Measurements from ENCODE around the gene MED25.

Gene MED25

GRCh38 chr19:49850487-49851342 lies 32.6 kb downstream of the MED25 start, which contains the start of gene PTOV1:
Gene PTOV1 (plus strand): TSS chr19:49851159.
- H3K36me3 Mint-ChIP-seq (ENCODE audit: low read depth) = peaks cover 12% of the 10 kb centered on the region
- peak within 1 kb of the TSS; percentile 84 for H3K4me3 Mint-ChIP-seq
- ATAC-seq (peak; percentile 81), DNase-seq (peak; percentile 93)
- no peaks in the 10 kb centered on the region for H3K27me3 Mint-ChIP-seq
- H3K9me3 Mint-ChIP-seq = peaks cover 9% of the 10 kb centered on the region
- H3K27ac Mint-ChIP-seq = peak within 1 kb of the TSS; percentile 89
- H3K4me1 Mint-ChIP-seq = peaks cover 49% of the 10 kb centered on the region

DNA sequence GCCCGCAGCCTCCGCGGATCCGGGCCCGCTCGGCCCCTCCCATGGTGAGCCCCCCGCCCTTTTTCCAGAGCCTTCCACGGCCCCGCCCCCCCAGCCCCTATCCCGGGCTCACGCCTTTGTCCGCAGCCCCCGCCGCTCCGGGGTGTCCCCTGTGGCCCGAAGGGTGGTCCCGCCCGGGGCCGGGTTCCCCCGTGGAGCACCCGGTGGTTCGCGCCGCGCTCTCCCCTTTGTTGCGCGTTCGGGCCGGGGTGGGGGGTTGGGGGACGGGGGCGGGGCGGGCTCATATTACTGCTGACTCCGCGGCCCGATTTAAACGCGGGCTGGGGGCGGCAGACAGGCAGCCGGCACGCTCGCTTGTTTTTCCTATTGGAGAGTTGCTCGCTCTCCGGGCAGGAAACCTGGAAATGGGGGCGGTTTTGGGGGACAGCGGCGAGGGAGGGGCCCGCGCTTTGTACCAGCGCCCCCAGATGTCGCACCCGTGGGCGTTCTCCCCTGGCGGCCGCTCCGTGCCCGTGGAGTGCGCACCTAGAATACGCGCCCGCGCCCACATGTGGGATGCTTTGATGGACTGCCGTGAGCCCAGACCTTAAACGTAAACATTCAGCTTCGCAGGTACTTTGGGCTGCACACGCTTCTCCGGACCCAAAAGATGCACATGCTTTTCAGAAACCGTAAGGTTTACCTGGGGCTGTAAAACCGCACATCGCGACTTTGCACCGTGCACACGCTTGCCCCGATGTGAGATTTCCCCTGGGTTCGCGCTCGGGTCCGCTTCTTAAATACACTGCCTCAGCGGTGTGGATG lies 33.6 kb downstream of the MED25 start:
- peak overlapping the region; percentile 79 for H3K4me3 Mint-ChIP-seq
- H3K9me3 Mint-ChIP-seq = peaks cover 9% of the 10 kb centered on the region
- no peaks in the 10 kb centered on the region for H3K27me3 Mint-ChIP-seq
- H3K27ac Mint-ChIP-seq = peak overlapping the region; percentile 75
- no peak for ATAC-seq
- peaks cover 12% of the 10 kb centered on the region for H3K36me3 Mint-ChIP-seq (ENCODE audit: low read depth)
- DNase-seq = no peak
- H3K4me1 Mint-ChIP-seq = peaks cover 49% of the 10 kb centered on the region

- Mint-ChIP-seq H3K27ac (peak overlapping the region; percentile 75), H3K4me3 (peak overlapping the region; percentile 79), H3K36me3 (ENCODE audit: low read depth) (peaks cover 15% of the 10 kb centered on the region), H3K9me3 (peaks cover 9% of the 10 kb centered on the region), H3K4me1 (peaks cover 49% of the 10 kb centered on the region), H3K27me3 (no peaks in the 10 kb centered on the region)
- no peak for DNase-seq
- ATAC-seq = no peak
These were observed 34.6 kb downstream of the MED25 start for GRCh38 chr19:49852631-49853126.

DNA sequence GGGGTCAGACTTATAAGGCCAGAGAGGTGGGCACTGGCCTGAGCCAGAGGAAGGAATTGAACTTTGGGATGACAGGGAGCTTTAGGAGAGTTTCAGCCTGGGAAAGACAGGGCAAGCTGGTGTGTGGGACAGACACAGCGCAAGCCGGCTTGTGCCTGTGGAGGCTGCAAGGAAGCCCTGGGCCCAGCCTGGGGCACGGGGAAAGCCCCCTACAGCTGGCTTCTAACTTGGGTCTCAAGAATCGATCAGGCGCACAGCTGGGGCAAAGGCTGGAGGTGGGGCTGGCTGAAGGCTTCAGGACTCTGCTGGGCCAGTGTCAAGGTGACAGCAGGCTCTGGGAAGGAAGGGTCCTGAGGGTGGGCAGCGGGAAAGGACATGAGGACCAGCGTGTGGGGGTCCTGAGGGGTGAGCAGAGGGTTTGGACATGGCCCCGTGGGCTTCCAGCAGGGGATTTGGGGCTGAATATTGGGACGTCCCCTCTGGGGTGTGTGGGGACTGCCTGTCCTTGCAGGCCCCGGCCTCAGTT lies 35.8 kb downstream of the MED25 start:
- peaks cover 16% of the 10 kb centered on the region for H3K36me3 Mint-ChIP-seq (ENCODE audit: low read depth)
- H3K27ac Mint-ChIP-seq = no peak overlapping the region
- H3K4me3 Mint-ChIP-seq = no peak overlapping the region
- no peak for DNase-seq
- H3K27me3 Mint-ChIP-seq = no peaks in the 10 kb centered on the region
- peaks cover 9% of the 10 kb centered on the region for H3K9me3 Mint-ChIP-seq
- H3K4me1 Mint-ChIP-seq = peaks cover 38% of the 10 kb centered on the region
- no peak for ATAC-seq

DNA sequence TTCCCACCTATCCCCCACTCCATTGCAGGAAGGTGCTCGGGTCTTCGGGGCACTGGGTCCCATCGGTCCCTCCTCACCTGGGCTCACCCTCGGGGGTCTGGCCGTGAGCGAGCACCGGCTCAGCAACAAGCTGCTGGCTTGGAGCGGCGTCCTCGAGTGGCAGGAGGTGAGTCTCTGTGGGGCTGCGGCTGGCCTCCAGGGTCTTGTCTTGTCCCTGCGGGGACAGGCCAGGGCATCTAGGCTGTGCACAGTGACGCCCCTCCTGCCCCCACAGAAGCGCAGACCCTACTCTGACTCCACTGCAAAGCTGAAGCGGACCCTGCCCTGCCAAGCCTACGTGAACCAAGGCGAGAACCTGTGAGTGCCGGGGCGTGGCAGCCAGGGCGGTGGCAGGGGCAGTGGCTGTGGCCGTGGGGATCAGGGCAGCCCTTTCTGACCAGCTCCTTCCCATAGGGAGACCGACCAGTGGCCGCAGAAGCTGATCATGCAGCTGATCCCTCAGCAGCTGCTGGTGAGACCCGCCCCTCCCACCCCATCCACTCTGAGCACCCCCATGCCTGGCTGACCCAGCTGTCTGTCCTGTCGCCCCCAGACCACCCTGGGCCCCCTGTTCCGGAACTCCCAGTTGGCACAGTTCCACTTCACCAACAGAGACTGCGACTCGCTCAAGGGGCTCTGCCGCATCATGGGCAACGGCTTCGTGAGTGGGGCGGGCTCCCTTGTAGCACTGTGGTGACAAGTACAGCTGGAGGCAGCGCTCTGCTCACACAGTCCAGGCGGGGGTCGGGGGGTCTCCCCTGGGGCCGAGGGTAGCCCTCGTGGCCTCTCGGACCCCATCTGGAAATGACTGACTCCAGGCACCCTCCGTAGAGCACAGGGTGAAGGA lies 36.5 kb downstream of the MED25 start:
- no peak for DNase-seq

GRCh38 chr19:49855277-49855675 lies 37.2 kb downstream of the MED25 start:
- H3K9me3 Mint-ChIP-seq = no peaks in the 10 kb centered on the region
- no peak for DNase-seq
- H3K27me3 Mint-ChIP-seq = no peaks in the 10 kb centered on the region
- no peak for ATAC-seq
- no peak overlapping the region for H3K4me3 Mint-ChIP-seq
- peak overlapping the region; percentile 22 for H3K27ac Mint-ChIP-seq
- peaks cover 26% of the 10 kb centered on the region for H3K4me1 Mint-ChIP-seq
- H3K36me3 Mint-ChIP-seq (ENCODE audit: low read depth) = peaks cover 18% of the 10 kb centered on the region

More for the DNA sequence above, 36.5 kb downstream of the MED25 start:
- H3K27me3 Mint-ChIP-seq = no peaks in the 10 kb centered on the region
- H3K36me3 Mint-ChIP-seq (ENCODE audit: low read depth) = peaks cover 15% of the 10 kb centered on the region
- H3K9me3 Mint-ChIP-seq = peaks cover 5% of the 10 kb centered on the region
- H3K4me1 Mint-ChIP-seq = peaks cover 32% of the 10 kb centered on the region
- no peak for ATAC-seq
- no peak overlapping the region for H3K4me3 Mint-ChIP-seq
- H3K27ac Mint-ChIP-seq = no peak overlapping the region

DNA sequence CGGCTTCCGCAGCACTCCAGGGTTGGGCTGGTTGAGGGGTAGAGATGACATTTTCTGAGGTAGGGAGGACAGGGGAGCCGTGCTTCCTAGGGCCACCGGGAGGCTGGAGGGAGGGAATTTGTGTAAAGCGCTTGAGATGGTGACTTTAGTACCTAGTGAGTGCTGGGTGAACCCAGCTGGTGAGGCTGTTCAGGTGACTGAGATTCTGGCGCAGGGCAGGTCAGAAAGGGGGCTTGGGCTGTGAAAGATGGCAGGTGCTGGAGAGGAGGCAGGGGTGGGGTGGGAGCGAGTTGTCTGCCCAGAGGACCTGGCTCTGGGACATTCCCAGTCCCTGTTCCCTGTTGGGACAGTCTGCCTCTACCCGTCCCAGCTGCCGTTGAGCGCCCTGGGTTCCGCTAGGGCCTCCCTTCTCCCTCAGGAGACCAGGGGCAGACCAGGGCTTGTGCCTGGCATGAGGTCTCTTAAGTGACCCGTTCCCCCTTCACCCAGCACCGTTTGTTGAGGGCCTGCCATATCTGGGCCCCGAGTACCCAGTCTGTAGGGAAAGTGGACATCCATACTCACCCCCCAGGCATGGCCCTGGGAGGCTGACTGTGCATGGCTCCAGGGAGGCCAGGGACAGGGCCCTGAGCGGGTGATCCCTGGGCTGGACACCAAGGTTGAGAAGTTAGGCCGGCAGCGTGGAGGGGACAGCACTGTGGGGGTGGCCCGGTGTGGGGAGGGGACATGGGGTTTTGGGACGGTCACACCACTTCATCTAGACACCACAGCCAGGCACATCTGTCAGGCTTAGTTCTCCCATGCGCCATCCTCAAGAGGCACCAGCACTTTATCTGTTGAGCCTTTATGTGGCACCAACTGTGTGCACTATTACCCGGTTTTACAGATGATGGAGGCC lies 37.8 kb downstream of the MED25 start:
- Mint-ChIP-seq H3K4me3 (no peak overlapping the region), H3K27ac (peak overlapping the region; percentile 22), H3K4me1 (peaks cover 21% of the 10 kb centered on the region), H3K9me3 (no peaks in the 10 kb centered on the region), H3K27me3 (no peaks in the 10 kb centered on the region), H3K36me3 (ENCODE audit: low read depth) (peaks cover 19% of the 10 kb centered on the region)
- no peak for DNase-seq
- ATAC-seq = no peak

DNA sequence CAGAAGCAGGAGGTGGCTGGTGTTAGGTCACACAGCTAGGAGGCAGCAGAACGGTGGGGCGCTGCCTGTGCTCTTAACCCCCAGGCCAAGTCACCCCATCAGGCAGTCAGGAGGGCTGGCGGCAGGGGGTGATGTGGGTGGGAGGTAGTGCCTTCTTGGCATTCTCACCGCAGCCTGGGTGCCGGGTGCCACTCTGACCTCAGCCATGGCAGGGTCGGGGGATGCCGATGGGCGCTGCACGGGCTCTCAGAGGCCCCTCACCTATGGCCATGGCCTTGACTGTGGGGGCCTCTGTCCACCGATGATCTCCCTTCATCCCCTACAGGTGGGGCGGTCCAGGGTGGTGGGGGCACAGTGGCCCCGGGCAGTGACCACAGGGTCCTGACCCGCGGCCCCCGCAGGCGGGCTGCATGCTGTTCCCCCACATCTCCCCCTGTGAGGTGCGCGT lies 38.5 kb downstream of the MED25 start:
- Mint-ChIP-seq H3K36me3 (ENCODE audit: low read depth) (peaks cover 19% of the 10 kb centered on the region), H3K9me3 (no peaks in the 10 kb centered on the region), H3K4me3 (no peak overlapping the region), H3K27me3 (no peaks in the 10 kb centered on the region), H3K4me1 (peaks cover 21% of the 10 kb centered on the region), H3K27ac (no peak overlapping the region)
- DNase-seq (no peak), ATAC-seq (no peak)

DNA sequence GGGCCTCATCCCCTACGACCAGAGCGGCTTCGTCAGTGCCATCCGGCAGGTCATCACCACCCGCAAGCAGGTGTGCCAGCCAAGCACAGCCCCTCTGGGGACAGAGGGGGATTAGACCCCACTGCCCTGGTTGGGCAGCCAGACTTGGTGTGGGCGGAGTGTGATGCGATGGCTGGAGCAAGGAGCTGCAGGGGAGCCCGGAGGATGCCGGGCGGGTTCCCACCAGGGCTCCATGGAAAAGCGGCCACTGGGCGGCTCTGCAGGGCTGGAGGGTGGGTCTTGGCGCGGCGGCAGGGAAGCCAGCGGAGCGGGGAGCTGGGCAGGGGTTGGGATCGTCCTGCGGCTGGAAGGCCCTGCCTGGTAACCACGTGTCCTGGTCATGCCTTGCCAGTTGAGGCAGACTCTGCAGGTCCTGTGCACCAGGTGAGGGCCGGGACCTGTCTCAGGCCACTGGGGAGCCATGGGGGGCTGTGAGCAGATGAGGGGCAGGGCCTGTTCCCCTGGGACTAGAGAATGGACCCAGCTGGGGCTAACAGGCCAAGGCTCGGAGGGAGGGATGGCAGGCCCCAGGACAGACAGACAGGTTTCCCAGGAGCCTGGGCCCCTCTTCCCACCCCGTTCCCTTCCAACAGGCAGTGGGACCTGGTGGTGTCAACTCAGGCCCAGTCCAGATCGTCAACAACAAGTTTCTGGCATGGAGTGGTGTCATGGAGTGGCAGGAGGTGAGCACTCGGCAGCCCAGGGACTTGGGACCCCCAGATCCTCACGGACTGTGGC lies 39.2 kb downstream of the MED25 start:
- Mint-ChIP-seq H3K27ac (no peak overlapping the region), H3K9me3 (no peaks in the 10 kb centered on the region), H3K4me1 (peaks cover 16% of the 10 kb centered on the region), H3K4me3 (no peak overlapping the region), H3K36me3 (ENCODE audit: low read depth) (peaks cover 22% of the 10 kb centered on the region), H3K27me3 (no peaks in the 10 kb centered on the region)
- no peak for ATAC-seq
- no peak for DNase-seq

- no peak overlapping the region for H3K4me3 Mint-ChIP-seq
- peaks cover 11% of the 10 kb centered on the region for H3K4me1 Mint-ChIP-seq
- no peak overlapping the region for H3K27ac Mint-ChIP-seq
- no peaks in the 10 kb centered on the region for H3K9me3 Mint-ChIP-seq
- ATAC-seq (no peak), DNase-seq (no peak)
- H3K27me3 Mint-ChIP-seq = no peaks in the 10 kb centered on the region
- H3K36me3 Mint-ChIP-seq (ENCODE audit: low read depth) = peaks cover 18% of the 10 kb centered on the region
These were observed 39.7 kb downstream of the MED25 start for GRCh38 chr19:49857838-49858087.

DNA sequence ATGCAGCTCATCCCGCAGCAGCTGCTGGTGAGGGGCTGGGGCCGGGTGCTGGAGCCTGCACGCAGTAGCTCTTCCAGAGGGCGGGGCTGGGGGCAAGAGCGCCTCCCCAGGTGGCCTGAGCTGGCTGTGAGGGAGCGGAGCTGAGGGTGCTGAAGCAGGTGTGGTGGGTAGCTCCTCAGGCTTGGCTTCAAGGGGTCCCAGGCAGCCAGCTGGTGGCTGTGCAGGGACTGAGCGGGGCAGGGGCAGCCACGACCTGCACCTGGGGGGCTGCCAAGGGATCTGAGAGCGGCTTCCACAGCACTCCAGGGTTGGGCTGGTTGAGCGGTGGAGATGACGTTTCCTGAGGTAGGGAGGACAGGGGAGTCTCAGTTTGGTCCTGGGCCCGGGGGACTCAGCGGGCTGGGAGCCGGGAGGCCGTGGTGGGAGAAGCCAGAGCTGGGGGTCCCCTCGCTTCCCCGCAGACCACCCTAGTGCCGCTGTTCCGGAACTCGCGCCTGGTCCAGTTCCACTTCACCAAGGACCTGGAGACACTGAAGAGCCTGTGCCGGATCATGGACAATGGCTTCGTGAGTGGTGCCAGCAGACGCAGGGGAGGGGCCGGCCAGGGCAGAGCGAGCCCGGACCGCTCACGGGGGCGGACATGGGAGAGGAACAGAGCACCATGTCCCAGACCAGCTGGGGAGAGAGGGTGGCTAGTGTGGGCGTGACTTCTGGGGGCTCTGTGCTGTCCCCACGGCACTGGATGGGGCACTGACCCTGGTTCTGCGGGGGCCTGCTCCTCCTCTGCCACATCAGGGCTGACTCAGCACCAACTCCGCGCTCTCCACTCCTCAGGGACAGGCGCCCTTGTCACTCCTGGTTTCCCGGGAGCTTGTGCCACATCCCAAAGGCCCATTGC lies 40.2 kb downstream of the MED25 start:
- ATAC-seq (no peak), DNase-seq (no peak)
- Mint-ChIP-seq H3K27me3 (no peaks in the 10 kb centered on the region), H3K27ac (no peak overlapping the region), H3K36me3 (ENCODE audit: low read depth) (peaks cover 19% of the 10 kb centered on the region), H3K9me3 (no peaks in the 10 kb centered on the region), H3K4me1 (peaks cover 5% of the 10 kb centered on the region), H3K4me3 (no peak overlapping the region)

Measured in activated naive CD8-positive, alpha-beta T cell treated with anti-CD3 and anti-CD28 coated beads, Interleukin-2, amount 50 U/mL, for 24 hours (primary cell).